ENCODE data around the gene IRF3.
"Not testable (repeated sequence)": the region's sequence is repeated elsewhere in the genome, so short reads cannot be mapped to it uniquely, and the experiment has no call there.

The IRF3 gene

GRCh38 chr19:49617860-49618259, 47.8 kb downstream of the IRF3 start:
- not testable (repeated sequence) for DNase-seq (ENCODE audit: low spot score)

DNA sequence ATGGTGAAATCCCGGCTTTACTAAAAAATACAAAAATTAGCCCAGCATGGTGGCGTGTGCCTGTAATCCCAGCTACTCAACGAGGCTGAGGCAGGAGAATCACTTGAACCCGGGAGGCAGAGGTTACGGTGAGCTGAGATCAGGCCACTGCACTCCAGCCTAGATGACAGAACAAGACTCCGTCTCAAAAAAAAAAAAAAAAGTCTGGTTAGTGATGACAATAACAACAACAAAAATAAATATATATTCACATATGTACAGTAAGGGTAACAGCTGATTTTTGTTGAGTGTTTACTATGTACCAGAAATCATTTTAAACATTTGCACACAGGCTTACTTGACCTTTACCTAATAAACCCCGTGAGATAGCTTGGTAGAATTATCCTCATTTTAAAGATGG, 48.7 kb downstream of the IRF3 start:
- no peak for DNase-seq (ENCODE audit: low spot score)

- no peak for DNase-seq (ENCODE audit: low spot score)
Observed at GRCh38 chr19:49616532-49616931, 49.1 kb downstream of the IRF3 start.

- DNase-seq (ENCODE audit: low spot score): no peak
Observed at GRCh38 chr19:49615861-49616260, 49.8 kb downstream of the IRF3 start.

DNA sequence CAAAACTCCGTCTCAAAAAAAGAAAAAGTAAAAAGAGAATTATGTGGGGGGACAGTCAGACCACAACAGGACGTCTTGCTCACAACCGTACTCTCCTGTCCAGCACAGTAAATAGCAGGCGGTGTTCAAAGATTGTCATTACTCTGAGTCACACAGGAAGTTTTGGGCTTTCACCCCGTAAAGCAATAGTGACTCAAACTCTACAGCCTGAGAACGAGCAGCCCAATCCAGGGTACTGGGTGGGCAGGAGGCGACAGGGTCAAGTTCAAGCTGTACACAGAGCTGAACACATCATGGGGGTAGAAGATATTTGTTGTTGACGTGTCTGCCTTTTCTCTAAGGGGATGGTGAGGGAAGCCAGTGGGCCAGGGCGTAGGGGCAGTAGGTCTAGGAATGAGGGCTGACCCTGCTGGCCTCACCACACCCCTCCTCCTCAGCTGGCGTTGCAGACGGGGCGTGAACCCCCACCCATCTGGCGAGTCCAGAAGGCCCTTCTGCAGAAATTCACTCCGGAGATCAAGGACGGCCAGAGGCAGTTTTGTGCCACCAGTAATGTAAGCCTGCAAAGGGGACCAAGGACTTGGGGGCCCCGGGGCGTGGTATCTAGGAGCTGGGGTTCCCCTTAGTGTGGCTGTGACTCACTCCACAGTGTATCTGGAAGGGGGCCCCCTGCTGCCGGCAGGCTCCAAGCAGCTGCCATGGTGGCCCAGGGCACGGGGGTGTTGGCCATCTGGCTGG, 51.4 kb downstream of the IRF3 start:
- DNase-seq (ENCODE audit: low spot score): peak; percentile 32

GRCh38 chr19:49613374-49613773, 52.3 kb downstream of the IRF3 start:
- DNase-seq (ENCODE audit: low spot score): no peak

Data from CD4-positive, alpha-beta T cell treated with Interleukin-2 at 100 ng/mL for 4 hours (primary cell).